GM10248 (cell line): Measurements from ENCODE around the gene ZNF747.

Experiments used
- CTCF ChIA-PET: fragments of 300-600 bp; sonication (Branson Sonifier 250); formaldehyde crosslinking; extraction: SDS; loops from one replicate; lab custom pipeline; 2021; ENCODE audit warnings: antibody characterized with exemption; lab: Yijun Ruan, JAX
- POLR2A ChIA-PET: fragments of 350-650 bp; sonication (Branson Sonifier 250); formaldehyde crosslinking; extraction: SDS; loops from one replicate; lab custom pipeline; 2020; ENCODE audit warnings: antibody characterized with exemption; lab: Yijun Ruan, JAX
- DNase-seq: peaks from one replicate; pipeline ENCODE4 v3.0.0; 2012; ENCODE audit errors: extremely low spot score
- CTCF ChIP-seq: IDR thresholded peaks from 2 replicates; pipeline ENCODE4 v1.5.1; 2012; ENCODE audit warnings: mild to moderate bottlenecking, low read depth; ENCODE audit errors: extremely low read depth, missing control alignments, control extremely low read depth

Gene ZNF747

GRCh38 chr16:30566531-30566930 is 31.9 kb upstream of the ZNF747 start:
- ChIA-PET POLR2A (interaction anchor here (1.5 kb wide), 1 partner anchor 137 kb away, joined by 3 read pairs; the partner anchor contains the start of gene DCTPP1), CTCF (interaction anchor here (1.4 to 4.5 kb wide), 5 partner anchors 9 to 137 kb away, joined by 5 to 17 read pairs (median 10); partner anchors contain the start of genes DCTPP1, ZNF747 and ZNF764)
- DNase-seq, result no peak
- TF ChIP-seq CTCF, result no peak

GRCh38 chr16:30565984-30566383 is 31.3 kb upstream of the ZNF747 start:
- ChIA-PET POLR2A (interaction anchor here (1.5 kb wide), 1 partner anchor 136 kb away, joined by 3 read pairs; the partner anchor contains the start of gene DCTPP1), CTCF (interaction anchor here (0.8 to 4.5 kb wide), 8 partner anchors 8 to 136 kb away, joined by 3 to 17 read pairs (median 6); partner anchors contain the start of genes DCTPP1, SEPHS2, ZNF747 and ZNF764)
- no peak for DNase-seq
- no peak for TF ChIP-seq CTCF

- no peak for DNase-seq
- CTCF ChIA-PET, result interaction anchor here (0.8 to 4.5 kb wide), 8 partner anchors 8 to 136 kb away, joined by 3 to 17 read pairs (median 6); partner anchors contain the start of genes DCTPP1, SEPHS2, ZNF747 and ZNF764
- POLR2A ChIA-PET, result interaction anchor here (1.5 kb wide), 1 partner anchor 136 kb away, joined by 3 read pairs; the partner anchor contains the start of gene DCTPP1
- no peak for TF ChIP-seq CTCF
Observed at GRCh38 chr16:30565526-30565925, 30.9 kb upstream of the ZNF747 start.

GRCh38 chr16:30562021-30562420 is 27.4 kb upstream of the ZNF747 start:
- DNase-seq, result no peak
- POLR2A ChIA-PET, result interaction anchor here (0.7 kb wide), 1 partner anchor 115 kb away, joined by 6 read pairs; no protein-coding TSS in a partner anchor
- TF ChIP-seq CTCF, result peak; percentile 5
- CTCF ChIA-PET, result interaction anchor here (1.0 to 1.3 kb wide), 3 partner anchors 10 to 132 kb away, joined by 3 to 5 read pairs (median 3); partner anchors contain the start of genes DCTPP1 and ZNF688

- peak; percentile 48 for DNase-seq
- CTCF ChIA-PET, result interaction anchor here (1.0 to 1.3 kb wide), 3 partner anchors 11 to 131 kb away, joined by 3 to 5 read pairs (median 3); partner anchors contain the start of genes DCTPP1 and ZNF688
- no peak for TF ChIP-seq CTCF
- POLR2A ChIA-PET, result interaction anchor here (0.6 kb wide), 1 partner anchor 15 kb away, joined by 3 read pairs; no protein-coding TSS in a partner anchor
Observed at GRCh38 chr16:30561089-30561816, 26.6 kb upstream of the ZNF747 start.

- ChIA-PET CTCF (interaction anchor here (1.0 to 4.4 kb wide), 4 partner anchors 7 to 84 kb away, joined by 3 to 47 read pairs (median 11); partner anchors contain the start of gene ZNF747), POLR2A (no interaction called here)
- no peak for TF ChIP-seq CTCF
- DNase-seq, result no peak
Observed at GRCh38 chr16:30559690-30560089, 25.0 kb upstream of the ZNF747 start.
